ENCODE data around the gene FCHSD1.

DNA sequence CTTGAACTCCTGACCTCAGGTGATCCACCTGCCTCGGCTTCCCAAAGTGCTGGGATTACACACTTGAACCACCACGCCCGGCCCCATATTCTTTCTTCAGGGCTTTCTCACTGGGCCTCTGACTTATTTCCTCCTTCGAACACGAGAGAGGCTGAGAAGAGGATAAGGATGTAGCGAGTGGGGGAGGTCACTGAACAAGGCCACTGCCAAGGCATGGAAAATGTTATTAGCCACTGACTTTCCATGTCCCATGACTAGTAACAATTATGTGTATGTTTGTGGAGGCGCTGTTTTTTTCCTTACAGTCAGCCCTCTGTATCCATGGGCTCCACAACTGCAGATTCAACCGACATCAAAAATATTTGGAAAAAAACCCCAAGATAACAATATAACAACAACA is 12.3 kb upstream of the FCHSD1 start:
- TF ChIP-seq CTCF (conservative IDR thresholded peaks at IDR 0.05; ENCODE audit: low read depth, low read length) (no peak), EZH2 (IDR thresholded peaks at IDR 0.05; ENCODE audit: low read length, unreplicated experiment) (no peak)

Data from PC-3 (cell line).